ENCODE results near the gene ZNF428. TPM values are rescaled to one million over a fixed set of nuclear protein-coding genes. Genes with fewer than 3 reads are reported as not detected.

ZNF428 gene
- total and polyA plus RNA-seq, 8 donors: 24.7 to 99.9 (median 80.9) TPM

DNA sequence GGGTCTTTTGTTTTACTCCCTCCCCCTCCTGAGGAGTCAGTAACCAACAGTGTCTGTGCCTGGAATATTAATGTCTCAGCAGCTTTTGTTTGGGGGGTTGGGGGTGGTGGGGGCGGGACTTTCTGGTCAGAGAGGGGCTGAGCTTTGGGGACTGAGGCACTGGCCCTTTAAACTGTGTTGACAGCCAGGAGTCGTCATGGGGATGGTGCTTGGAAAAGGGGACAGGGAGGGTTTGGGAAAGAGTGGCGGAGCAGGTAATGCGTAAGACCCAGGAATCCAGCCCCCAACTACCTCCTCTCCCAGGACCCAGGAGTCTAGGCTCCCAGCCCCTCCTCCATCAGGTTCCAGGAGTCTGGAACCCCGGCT is 15.1 kb upstream of the ZNF428 start:
- no peak overlapping the region for H3K27ac ChIP-seq
- TF ChIP-seq, protein P1, sequence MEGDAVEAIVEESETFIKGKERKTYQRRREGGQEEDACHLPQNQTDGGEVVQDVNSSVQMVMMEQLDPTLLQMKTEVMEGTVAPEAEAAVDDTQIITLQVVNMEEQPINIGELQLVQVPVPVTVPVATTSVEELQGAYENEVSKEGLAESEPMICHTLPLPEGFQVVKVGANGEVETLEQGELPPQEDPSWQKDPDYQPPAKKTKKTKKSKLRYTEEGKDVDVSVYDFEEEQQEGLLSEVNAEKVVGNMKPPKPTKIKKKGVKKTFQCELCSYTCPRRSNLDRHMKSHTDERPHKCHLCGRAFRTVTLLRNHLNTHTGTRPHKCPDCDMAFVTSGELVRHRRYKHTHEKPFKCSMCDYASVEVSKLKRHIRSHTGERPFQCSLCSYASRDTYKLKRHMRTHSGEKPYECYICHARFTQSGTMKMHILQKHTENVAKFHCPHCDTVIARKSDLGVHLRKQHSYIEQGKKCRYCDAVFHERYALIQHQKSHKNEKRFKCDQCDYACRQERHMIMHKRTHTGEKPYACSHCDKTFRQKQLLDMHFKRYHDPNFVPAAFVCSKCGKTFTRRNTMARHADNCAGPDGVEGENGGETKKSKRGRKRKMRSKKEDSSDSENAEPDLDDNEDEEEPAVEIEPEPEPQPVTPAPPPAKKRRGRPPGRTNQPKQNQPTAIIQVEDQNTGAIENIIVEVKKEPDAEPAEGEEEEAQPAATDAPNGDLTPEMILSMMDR (IDR thresholded peaks at IDR 0.05): no peak
- intact Hi-C loops (cut with DNase I): no loop called here
- H3K9me3 ChIP-seq: no peaks in the 10 kb centered on the region
- peaks cover 0 to 47% of the 10 kb centered on the region in 2 donors for H3K27me3 ChIP-seq
- no peak overlapping the region for H3K4me3 ChIP-seq
- no peak for DNase-seq
- no peak for ATAC-seq
- H3K36me3 ChIP-seq: no peaks in the 10 kb centered on the region
- H3K4me1 ChIP-seq: no peaks in the 10 kb centered on the region

DNA sequence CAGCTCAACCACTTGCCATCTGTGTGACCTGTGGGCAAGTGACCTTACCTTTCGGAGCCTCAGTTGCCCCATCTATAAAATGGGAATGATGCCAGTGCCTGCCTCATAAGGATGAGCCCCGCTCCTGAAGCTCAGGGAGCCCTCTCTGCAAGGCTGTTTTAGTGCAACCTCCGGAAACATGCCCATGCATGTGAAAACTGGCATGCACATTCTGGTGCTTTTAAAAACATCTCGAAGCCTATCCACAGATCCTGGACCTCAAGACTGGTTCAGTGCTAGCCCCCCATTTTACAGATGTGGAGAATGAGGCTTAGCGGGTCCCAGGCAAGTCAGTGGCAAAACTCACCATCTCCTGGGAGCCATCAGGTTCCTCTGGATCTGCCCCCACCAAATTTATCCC is 14.6 kb upstream of the ZNF428 start:
- Histone ChIP-seq H3K36me3 (no peaks in the 10 kb centered on the region), H3K27ac (no peak overlapping the region), H3K27me3 (peaks cover 0 to 43% of the 10 kb centered on the region in 2 donors), H3K9me3 (no peaks in the 10 kb centered on the region), H3K4me3 (no peak overlapping the region), H3K4me1 (no peaks in the 10 kb centered on the region)
- intact Hi-C loops (cut with DNase I): no loop called here
- TF ChIP-seq, protein P1 (IDR thresholded peaks at IDR 0.05): no peak
- ATAC-seq: no peak
- DNase-seq: no peak

DNA sequence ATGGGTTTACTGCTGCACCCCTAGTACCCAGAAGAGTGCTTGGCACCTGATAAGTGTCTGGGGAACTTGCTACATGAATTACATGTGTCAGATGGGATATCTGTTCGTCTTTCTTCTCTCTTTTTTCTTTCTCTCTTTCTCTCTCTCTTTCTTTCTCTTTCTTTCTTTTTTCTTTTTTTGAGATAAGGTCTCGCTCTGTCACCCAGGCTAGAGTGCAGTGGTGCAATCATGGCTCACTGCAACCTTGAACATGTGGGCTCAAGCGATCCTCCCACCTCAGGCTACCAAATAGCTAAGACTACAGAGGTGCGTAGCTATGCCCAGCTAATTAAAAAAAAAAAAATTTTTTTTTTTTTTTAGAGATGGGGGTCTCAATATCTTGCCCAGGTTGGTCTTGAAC is 14.1 kb upstream of the ZNF428 start:
- intact Hi-C loops (cut with DNase I): no loop called here
- H3K4me1 ChIP-seq: no peaks in the 10 kb centered on the region
- peaks cover 0 to 38% of the 10 kb centered on the region in 2 donors for H3K27me3 ChIP-seq
- no peak for DNase-seq
- TF ChIP-seq, protein P1 (IDR thresholded peaks at IDR 0.05): no peak
- ATAC-seq: no peak
- no peak overlapping the region for H3K4me3 ChIP-seq
- H3K9me3 ChIP-seq: no peaks in the 10 kb centered on the region
- no peaks in the 10 kb centered on the region for H3K36me3 ChIP-seq
- no peak overlapping the region for H3K27ac ChIP-seq

DNA sequence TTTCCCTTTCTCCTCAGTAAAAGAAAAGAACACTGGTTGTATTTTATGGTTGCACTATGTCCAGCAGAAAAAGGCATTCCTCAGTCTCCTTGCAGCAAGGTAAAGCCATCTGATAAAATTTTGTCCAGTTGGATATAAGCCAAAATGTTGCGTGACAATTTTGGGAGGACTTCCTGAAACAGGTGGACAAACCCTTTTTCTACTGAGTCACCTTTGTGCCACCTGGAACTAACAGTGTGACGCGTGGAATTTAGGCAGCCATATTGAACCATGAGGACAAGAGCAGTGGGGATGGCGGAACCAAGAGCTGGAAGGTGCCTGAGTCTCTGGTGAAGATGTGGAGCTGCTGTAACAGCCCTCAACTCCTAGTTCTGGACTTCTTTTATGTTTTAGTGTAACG is 12.1 kb upstream of the ZNF428 start:
- no peak for ATAC-seq

DNA sequence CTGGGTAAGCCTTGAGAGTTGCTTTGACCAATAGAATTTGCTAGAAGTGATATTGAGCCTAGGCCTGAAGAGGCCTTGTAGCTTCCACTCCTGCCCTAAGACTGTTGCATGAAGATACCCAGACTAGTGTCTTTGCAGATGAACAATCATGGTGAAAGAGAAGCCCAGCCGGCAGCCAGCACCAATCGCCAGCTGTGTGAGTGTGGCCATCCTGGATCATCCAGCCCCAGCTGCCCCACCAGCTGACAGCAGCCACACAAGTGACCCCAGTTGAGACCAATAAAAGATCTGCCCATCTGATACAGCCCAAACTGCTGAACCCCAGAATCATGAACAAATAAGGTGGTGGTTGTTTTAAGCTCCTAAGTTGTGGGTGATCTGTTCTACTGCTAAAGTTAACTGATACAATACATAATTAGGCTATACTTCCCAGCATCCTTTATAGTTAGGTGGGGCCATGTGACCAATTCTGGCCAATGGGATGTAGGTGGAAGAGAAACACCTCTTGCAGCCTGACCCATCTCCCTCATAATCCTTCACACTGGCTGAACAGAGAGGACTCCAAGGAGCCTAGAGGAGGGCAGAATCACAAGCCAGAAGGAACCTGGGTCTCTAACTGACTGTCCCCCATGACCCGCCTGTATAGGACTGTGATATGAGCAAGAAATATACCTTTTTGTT is 9.4 kb upstream of the ZNF428 start:
- Histone ChIP-seq H3K4me1 (no peaks in the 10 kb centered on the region), H3K27me3 (peaks cover 0 to 25% of the 10 kb centered on the region in 2 donors), H3K27ac (no peak overlapping the region), H3K36me3 (no peaks in the 10 kb centered on the region), H3K4me3 (no peak overlapping the region), H3K9me3 (no peaks in the 10 kb centered on the region)
- intact Hi-C loops (cut with DNase I): no loop called here
- ATAC-seq (no peak), DNase-seq (no peak)
- TF ChIP-seq, protein P1 (IDR thresholded peaks at IDR 0.05): no peak

More for the DNA sequence above, 12.1 kb upstream of the ZNF428 start:
- TF ChIP-seq, protein P1 (IDR thresholded peaks at IDR 0.05): no peak
- intact Hi-C loops (cut with DNase I): no loop called here
- Histone ChIP-seq H3K27me3 (peaks cover 0 to 35% of the 10 kb centered on the region in 2 donors), H3K27ac (no peak overlapping the region), H3K36me3 (no peaks in the 10 kb centered on the region), H3K9me3 (no peaks in the 10 kb centered on the region), H3K4me1 (no peaks in the 10 kb centered on the region), H3K4me3 (no peak overlapping the region)
- DNase-seq: no peak
